ENCODE results near the gene N4BP3. TPM values are rescaled to one million over a fixed set of nuclear protein-coding genes. Genes with fewer than 3 reads are reported as not detected.
"Not testable (repeated sequence)": the region's sequence is repeated elsewhere in the genome, so short reads cannot be mapped to it uniquely, and the experiment has no call there.

N4BP3 gene
- total RNA-seq, 1 donor from 2014 or later, result 8.0 TPM

DNA sequence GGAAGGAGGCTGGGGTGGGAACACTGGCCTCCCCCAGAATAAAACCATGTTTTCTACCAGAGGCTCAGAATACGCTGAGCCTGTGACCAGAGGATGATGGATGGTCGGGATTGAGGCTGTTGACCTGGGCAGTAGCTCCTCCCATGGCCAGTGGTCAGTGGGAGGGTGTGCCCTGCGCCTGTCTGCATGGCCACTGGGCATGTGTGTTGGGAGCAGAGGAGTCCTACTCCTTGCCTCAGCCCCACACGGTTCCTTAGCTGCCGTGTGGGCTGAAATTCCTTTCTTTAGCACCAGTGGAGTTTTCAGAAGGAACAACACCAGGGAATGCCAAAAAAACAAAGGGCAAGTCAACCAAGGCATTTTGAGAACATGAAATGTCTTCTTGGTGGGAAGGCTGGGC is 9.0 kb downstream of the N4BP3 start:
- DNase-seq, result no peak

GRCh38 chr5:178123094-178123965 is 10.0 kb downstream of the N4BP3 start:
- DNase-seq, result no peak

GRCh38 chr5:178123966-178124925 is 10.9 kb downstream of the N4BP3 start:
- no peak for DNase-seq

DNA sequence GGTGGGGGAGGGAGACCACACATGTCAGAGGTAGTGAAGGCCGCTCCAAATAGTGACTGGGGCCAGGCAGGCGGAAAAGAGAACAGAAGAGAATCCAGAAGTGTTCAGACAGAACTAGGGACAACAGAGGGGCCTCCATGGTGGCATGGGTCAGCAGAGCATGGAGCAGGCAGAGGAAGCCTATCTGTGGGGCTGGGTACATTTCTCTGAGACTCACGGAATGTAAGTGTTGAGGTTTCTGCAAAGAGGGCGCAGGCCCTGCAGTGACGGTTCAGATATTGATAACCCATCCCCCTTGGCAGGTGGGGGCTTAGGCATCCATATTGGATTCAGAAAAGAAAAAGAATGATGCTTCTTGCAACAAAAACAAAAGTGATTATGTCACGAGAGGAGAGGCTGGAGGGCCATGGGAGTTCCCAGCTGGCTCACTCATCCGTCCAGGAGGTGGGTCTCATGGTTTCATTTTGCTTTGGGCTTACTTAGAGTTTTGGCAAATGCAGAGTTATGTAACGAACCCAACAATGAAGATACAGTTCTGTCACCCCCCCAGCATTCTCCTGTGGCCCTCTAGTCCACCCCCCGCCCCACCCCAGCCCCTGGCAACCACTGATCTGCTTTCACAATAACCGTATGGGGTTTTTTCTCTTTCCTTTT is 12.0 kb downstream of the N4BP3 start:
- no peak for DNase-seq

DNA sequence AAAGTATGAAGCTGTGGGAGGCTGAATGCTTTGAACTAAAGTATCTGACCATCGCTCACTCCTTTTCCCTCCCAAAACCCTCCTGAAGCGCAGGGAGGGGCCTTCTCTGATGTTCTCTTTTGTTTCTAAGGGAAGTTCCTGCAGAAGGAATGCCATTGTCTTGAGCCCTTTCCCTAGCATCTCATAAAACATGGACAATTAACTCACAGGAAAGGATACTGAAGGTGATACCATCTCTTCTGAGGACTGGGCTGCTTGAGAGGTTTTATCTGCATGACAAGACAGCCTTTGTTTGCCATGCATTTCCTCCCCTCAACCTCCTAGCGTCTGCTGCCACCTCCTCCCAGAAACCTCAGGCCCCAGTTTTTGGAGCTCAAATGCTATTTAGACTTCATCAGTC is 13.2 kb downstream of the N4BP3 start:
- DNase-seq, result no peak

- not testable (repeated sequence) for DNase-seq
Observed at GRCh38 chr5:178127300-178128009, 14.1 kb downstream of the N4BP3 start.

- no peak for DNase-seq
Observed at GRCh38 chr5:178129296-178129695, 16.0 kb downstream of the N4BP3 start.

- not testable (repeated sequence) for DNase-seq
Observed at GRCh38 chr5:178130234-178130575, 16.9 kb downstream of the N4BP3 start.

- peak; percentile 74 for DNase-seq
Observed at GRCh38 chr5:178130576-178131445, 17.5 kb downstream of the N4BP3 start, which contains the start of gene RMND5B. Gene RMND5B, plus strand, starts transcription at chr5:178131014. Its CDS starts 7,106 bp downstream, at chr5:178138120.

DNA sequence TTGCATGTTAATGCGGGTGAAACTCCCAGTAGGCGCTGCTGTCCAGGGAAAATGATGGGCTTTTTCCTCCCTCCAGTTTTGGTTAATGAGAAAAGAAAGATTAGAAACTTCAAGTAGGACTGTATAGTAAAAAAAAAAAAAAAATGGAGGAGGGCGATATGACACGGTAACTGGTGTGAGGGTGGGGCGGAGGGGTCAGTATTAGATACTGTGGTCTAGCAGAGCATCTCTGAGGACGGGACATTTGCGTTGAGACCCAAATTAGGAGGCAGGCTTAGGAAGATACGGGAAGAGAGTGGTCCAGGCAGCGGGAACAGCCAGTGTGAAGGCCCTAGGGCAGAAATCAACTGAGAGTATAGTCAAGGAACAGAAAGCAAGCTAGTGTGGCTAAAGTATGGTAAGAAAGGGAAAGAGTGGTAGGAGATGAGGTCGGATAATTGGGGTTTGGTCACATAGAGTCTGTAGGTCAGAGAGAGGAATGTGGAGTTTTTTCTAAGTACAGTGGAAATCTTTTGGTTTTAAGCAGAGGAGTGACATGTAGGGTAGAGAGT is 18.2 kb downstream of the N4BP3 start:
- DNase-seq, result no peak

GRCh38 chr5:178136990-178137389 is 23.7 kb downstream of the N4BP3 start:
- no peak for DNase-seq

- DNase-seq, result no peak
Observed at GRCh38 chr5:178137991-178138390, 24.7 kb downstream of the N4BP3 start.

DNA sequence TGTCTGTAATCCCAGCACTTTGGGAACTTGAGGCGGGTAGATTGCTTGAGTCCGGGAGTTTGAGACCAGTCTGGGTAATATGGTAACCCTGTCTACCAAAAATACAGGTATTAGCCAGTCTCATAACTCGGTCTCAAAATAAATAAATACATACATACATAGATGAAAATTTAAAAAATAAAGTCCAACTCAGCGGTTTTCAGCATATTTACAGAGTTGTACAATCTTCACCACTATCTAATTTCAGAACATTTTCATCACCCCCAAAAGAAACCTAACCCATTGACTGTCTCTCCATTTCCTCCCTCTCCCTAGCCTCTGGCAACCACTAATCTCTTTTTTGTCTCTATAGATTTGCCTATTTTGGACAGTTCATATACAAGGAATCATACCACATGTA is 28.2 kb downstream of the N4BP3 start:
- no peak for DNase-seq

GRCh38 chr5:178142642-178143041 is 29.3 kb downstream of the N4BP3 start:
- DNase-seq, result no peak

DNA sequence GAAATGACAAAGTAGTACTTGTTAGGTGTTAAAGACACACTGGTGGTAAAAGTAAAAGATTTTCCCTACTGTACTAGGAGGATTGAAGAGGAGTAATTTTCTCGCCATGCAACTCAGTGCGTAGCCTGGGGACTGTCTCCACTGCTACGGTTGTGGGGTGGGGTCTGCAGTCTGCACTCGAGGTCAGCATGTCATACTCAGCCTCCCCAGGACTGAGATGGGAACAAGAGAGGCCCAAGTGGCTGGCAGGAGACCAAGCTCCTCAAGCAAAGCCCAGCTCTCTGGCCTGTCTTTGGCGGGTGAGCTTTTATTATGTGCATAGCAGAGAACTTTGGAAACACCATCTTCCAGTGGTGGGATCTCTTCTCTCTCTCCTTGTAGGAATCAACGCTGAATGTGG is 29.9 kb downstream of the N4BP3 start:
- no peak for DNase-seq

DNA sequence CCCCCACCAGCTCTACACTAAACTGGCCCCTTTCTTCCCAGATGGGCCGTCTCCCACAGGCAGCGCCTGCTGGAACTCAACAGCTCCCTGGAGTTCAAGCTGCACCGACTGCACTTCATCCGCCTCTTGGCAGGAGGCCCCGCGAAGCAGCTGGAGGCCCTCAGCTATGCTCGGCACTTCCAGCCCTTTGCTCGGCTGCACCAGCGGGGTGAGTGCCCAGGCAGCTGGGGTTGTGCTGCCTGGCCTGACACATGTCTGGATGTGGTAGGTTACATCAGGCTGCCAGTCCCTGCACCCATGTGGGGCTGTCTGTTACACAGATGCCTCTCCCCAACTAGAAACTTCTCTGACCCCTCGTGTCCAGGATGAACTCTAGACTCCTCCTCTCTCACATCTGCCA is 30.6 kb downstream of the N4BP3 start:
- no peak for DNase-seq

GRCh38 chr5:178145965-178146820 is 32.9 kb downstream of the N4BP3 start:
- no peak for DNase-seq

DNA sequence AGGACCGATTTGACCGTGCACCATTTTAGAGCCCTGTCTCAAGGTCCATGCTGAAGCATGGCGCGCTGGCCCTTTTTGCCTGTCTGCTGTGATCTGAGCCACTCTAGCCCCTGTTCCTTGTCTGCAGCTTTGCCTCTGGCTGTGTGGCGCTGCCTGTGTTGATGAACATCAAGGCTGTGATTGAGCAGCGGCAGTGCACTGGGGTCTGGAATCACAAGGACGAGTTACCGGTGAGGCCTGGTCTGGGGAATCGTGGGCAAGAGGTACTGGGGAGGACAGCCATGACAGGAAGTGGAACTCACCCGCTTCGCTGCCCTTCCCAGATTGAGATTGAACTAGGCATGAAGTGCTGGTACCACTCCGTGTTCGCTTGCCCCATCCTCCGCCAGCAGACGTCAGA is 34.1 kb downstream of the N4BP3 start:
- no peak for DNase-seq

- no peak for DNase-seq
Observed at GRCh38 chr5:178149199-178149932, 36.0 kb downstream of the N4BP3 start.
